Stomach (tissue), 9 donors: ENCODE measurements around the gene HOXA6. TPM values are rescaled to one million over a fixed set of nuclear protein-coding genes. Genes with fewer than 3 reads are reported as not detected.

Experiments used
- DNase-seq, 2 donors: peaks; one replicate each; pipeline versions ENCODE4 v3.0.0 to v3.0.0-alpha.2; 2013 to 2019
- H3K27ac ChIP-seq, 5 donors: fragments of 200-600 bp in 4 of 5; sonication (generic) in 4 of 5; one replicate each; pipeline ENCODE4 v1.5.1; 2013 to 2019; ENCODE audit warnings: mild to moderate bottlenecking in 1 of 5, moderate library complexity in 1 of 5
- H3K27me3 ChIP-seq, 3 donors: fragments of 200-600 bp; sonication (generic); one replicate each; pipeline ENCODE4 v1.5.1; 2017 to 2019; ENCODE audit warnings: mixed run types in 1 of 3
- H3K36me3 ChIP-seq, 4 donors: fragments of 200-600 bp; sonication (generic); 1 replicate in 3 of 4; 2 replicates in 1 of 4; pipeline ENCODE4 v1.5.1; 2016 to 2019
- H3K4me1 ChIP-seq, 4 donors: fragments of 200-600 bp; sonication (generic); one replicate each; pipeline ENCODE4 v1.5.1; 2016 to 2019
- H3K4me3 ChIP-seq, 4 donors: fragments of 200-600 bp; sonication (generic) in 3 of 4; one replicate each; pipeline ENCODE4 v1.5.1; 2016 to 2019; ENCODE audit warnings: mild to moderate bottlenecking in 1 of 4
- H3K9me3 ChIP-seq, 4 donors: fragments of 200-600 bp; sonication (generic); one replicate each; pipeline ENCODE4 v1.5.1; 2016 to 2019
- CTCF ChIP-seq, 7 experiments: fragments of 450-650 bp in 4 of 7; fragments of 200-600 bp in 3 of 7; sonication (generic) in 3 of 7; IDR thresholded peaks; one replicate each; pipeline ENCODE4 v1.5.1; 2016 to 2019; ENCODE audit warnings: antibody characterized with exemption in 7 of 7, control low read depth in 2 of 7, mild to moderate bottlenecking in 1 of 7
- EP300 ChIP-seq: sonication (generic); formaldehyde crosslinking; IDR thresholded peaks from one replicate; pipeline ENCODE4 v1.6.1; 2017; ENCODE audit warnings: antibody characterized with exemption
- POLR2A ChIP-seq, 4 donors: fragments of 450-650 bp; IDR thresholded peaks; one replicate each; pipeline ENCODE4 v1.6.1; 2016; ENCODE audit warnings: antibody characterized with exemption in 4 of 4, control low read depth in 2 of 4, mild to moderate bottlenecking in 1 of 4, moderate library complexity in 1 of 4
- POLR2AphosphoS5 ChIP-seq, 3 donors: sonication (generic); formaldehyde crosslinking; IDR thresholded peaks; one replicate each; pipeline ENCODE4 v1.6.1; 2016; ENCODE audit warnings: antibody characterized with exemption in 3 of 3
- WGBS, 5 donors: extraction: QIAGEN DNeasy Blood & Tissue Kit in 3 of 5; methylation state at CpG; one replicate each; pipeline versions ENCODE4 v1.1.5 to v1.1.7; 2013 to 2018; 5-methylcytosine and 5-hydroxymethylcytosine counted together
- intact Hi-C: fragments of 100-400 bp; cut with DNase I; formaldehyde crosslinking; loops from one replicate; pipeline ENCODE4 v1.15.1; 2023; ENCODE audit warnings: low total_unique reads
- polyA plus RNA-seq, 3 donors: library from polyadenylated mRNA; stranded (reverse); fragments of 200-250 nt; gene quantifications; one replicate each; pipeline ENCODE4 v1.2.3, GENCODE V29; 2013
- total RNA-seq, 5 donors: library from RNA; depleted of rRNA; stranded (reverse); fragments of >200 nt; gene quantifications; one replicate each; pipeline versions ENCODE4 v1.1.0 to v1.2.3, GENCODE V29; 2014 to 2016
- donor health status: healthy with polysubstance abuse.
- donor health status: Bipolar disorder and iron deficiency.
- donor health status: healthy.

Gene HOXA6
- total and polyA plus RNA-seq, 8 donors, result 0.81 to 12.7 (median 3.7) TPM; not detected in 5

GRCh38 chr7:27101171-27101956 is 46.2 kb downstream of the HOXA6 start:
- TF ChIP-seq POLR2A (IDR thresholded peaks at IDR 0.05) (no peak), EP300 (no peak), POLR2AphosphoS5 (IDR thresholded peaks at IDR 0.05) (peak in 2 of 3 donors; percentile 3 to 11), CTCF (IDR thresholded peaks at IDR 0.05) (no peak)
- H3K27me3 ChIP-seq, result peaks cover 3 to 99% (median 74%) of the 10 kb centered on the region in 3 donors
- no peaks in the 10 kb centered on the region for H3K36me3 ChIP-seq
- peak overlapping the region; percentile 41 to 81 (median 52) for H3K4me3 ChIP-seq
- DNase-seq, result peak in 1 of 2 donors; percentile 87
- WGBS, 5 donors, result 25 to 38% (median 35%) methylated on average over 25 of the region's 25 CpGs
- intact Hi-C loops, result no loop called here
- peaks cover 8 to 54% (median 33%) of the 10 kb centered on the region in 4 donors for H3K4me1 ChIP-seq
- H3K9me3 ChIP-seq, result peaks cover 0 to under 1% (median 0%) of the 10 kb centered on the region in 4 donors
- peak overlapping the region; percentile 86 to 99 (median 94) for H3K27ac ChIP-seq

GRCh38 chr7:27100694-27101170 is 46.8 kb downstream of the HOXA6 start:
- Histone ChIP-seq H3K36me3 (no peaks in the 10 kb centered on the region), H3K27ac (peak overlapping the region; percentile 72 to 99 (median 94)), H3K4me1 (peaks cover 8 to 53% (median 33%) of the 10 kb centered on the region in 4 donors), H3K27me3 (peaks cover 0 to 99% (median 75%) of the 10 kb centered on the region in 3 donors), H3K9me3 (no peaks in the 10 kb centered on the region), H3K4me3 (peak overlapping the region; percentile 41 to 81 (median 52))
- intact Hi-C loops, result no loop called here
- DNase-seq, result peak in 1 of 2 donors; percentile 61
- TF ChIP-seq EP300, result no peak
- no peak for TF ChIP-seq POLR2A (IDR thresholded peaks at IDR 0.05)
- no peak for TF ChIP-seq POLR2AphosphoS5 (IDR thresholded peaks at IDR 0.05)
- WGBS, 5 donors, result 42 to 70% (median 55%) methylated on average over 8 of the region's 8 CpGs

GRCh38 chr7:27099453-27100370 is 47.9 kb downstream of the HOXA6 start:
- no peaks in the 10 kb centered on the region for H3K9me3 ChIP-seq
- H3K27me3 ChIP-seq, result peaks cover 0 to 99% (median 78%) of the 10 kb centered on the region in 3 donors
- peak overlapping the region in 3 of 4 donors; percentile 69 to 81 (median 72) for H3K4me3 ChIP-seq
- no peaks in the 10 kb centered on the region for H3K36me3 ChIP-seq
- peak overlapping the region in 4 of 5 donors; percentile 86 to 99 (median 95) for H3K27ac ChIP-seq
- no peak for TF ChIP-seq CTCF (IDR thresholded peaks at IDR 0.05)
- TF ChIP-seq POLR2A (IDR thresholded peaks at IDR 0.05), result no peak
- no peak for TF ChIP-seq EP300
- TF ChIP-seq POLR2AphosphoS5 (IDR thresholded peaks at IDR 0.05), result no peak
- intact Hi-C loops, result no loop called here
- H3K4me1 ChIP-seq, result peaks cover 8 to 44% (median 30%) of the 10 kb centered on the region in 4 donors
- DNase-seq, result peak in 1 of 2 donors; percentile 22
- 48 to 61% (median 57%) methylated on average over 8 of the region's 8 CpGs for WGBS, 5 donors

- peaks cover 0 to 99% (median 77%) of the 10 kb centered on the region in 3 donors for H3K27me3 ChIP-seq
- H3K27ac ChIP-seq, result peak overlapping the region; percentile 57 to 99 (median 94)
- intact Hi-C loops, result no loop called here
- TF ChIP-seq POLR2A (IDR thresholded peaks at IDR 0.05) (no peak), CTCF (IDR thresholded peaks at IDR 0.05) (no peak), POLR2AphosphoS5 (IDR thresholded peaks at IDR 0.05) (peak; percentile 27 to 51 (median 40)), EP300 (no peak)
- peak overlapping the region; percentile 69 to 81 (median 72) for H3K4me3 ChIP-seq
- H3K9me3 ChIP-seq, result no peaks in the 10 kb centered on the region
- H3K36me3 ChIP-seq, result no peaks in the 10 kb centered on the region
- peaks cover 8 to 42% (median 28%) of the 10 kb centered on the region in 4 donors for H3K4me1 ChIP-seq
- WGBS, 5 donors, result 10 to 31% (median 17%) methylated on average over 38 of the region's 38 CpGs
- DNase-seq, result peak in 1 of 2 donors; percentile 88
Measured at GRCh38 chr7:27098578-27099451, 48.8 kb downstream of the HOXA6 start.
